ENCODE results near the gene AKAP6.

- TF ChIP-seq CTCF (IDR thresholded peaks at IDR 0.05; ENCODE audit: low read length) (no peak), EZH2 (IDR thresholded peaks at IDR 0.05; ENCODE audit: borderline replicate concordance, low read length) (no peak)
Measured at GRCh38 chr14:32603992-32604565, 275.0 kb downstream of the AKAP6 start.
